NB4 (cell line): ENCODE results near the gene LARP4B.

Source experiments
- DNase-seq: peaks from one replicate; pipeline ENCODE4 v3.0.0; 2010; ENCODE audit warnings: low read depth
- H3K4me3 ChIP-seq: one replicate; pipeline ENCODE4 v1.5.1; 2011; ENCODE audit warnings: mild to moderate bottlenecking, low read depth, low read length, moderate library complexity
- MYC ChIP-seq: IDR thresholded peaks from 2 replicates; pipeline ENCODE4 v1.6.1; 2011; ENCODE audit warnings: low read depth, low read length
- POLR2A ChIP-seq: IDR thresholded peaks from 2 replicates; pipeline ENCODE4 v1.6.1; 2011; ENCODE audit warnings: mild to moderate bottlenecking; ENCODE audit not compliant: insufficient read length; ENCODE audit errors: extremely low read depth
- TF ChIP-seq, protein P1 (sequence below): IDR thresholded peaks from one replicate; pipeline ENCODE4 v1.5.1; 2012; ENCODE audit warnings: low read depth, low read length
- TF ChIP-seq, protein P2 (sequence below): IDR thresholded peaks from 2 replicates; pipeline ENCODE4 v1.6.1; 2011; ENCODE audit warnings: low read depth, low read length

LARP4B gene

DNA sequence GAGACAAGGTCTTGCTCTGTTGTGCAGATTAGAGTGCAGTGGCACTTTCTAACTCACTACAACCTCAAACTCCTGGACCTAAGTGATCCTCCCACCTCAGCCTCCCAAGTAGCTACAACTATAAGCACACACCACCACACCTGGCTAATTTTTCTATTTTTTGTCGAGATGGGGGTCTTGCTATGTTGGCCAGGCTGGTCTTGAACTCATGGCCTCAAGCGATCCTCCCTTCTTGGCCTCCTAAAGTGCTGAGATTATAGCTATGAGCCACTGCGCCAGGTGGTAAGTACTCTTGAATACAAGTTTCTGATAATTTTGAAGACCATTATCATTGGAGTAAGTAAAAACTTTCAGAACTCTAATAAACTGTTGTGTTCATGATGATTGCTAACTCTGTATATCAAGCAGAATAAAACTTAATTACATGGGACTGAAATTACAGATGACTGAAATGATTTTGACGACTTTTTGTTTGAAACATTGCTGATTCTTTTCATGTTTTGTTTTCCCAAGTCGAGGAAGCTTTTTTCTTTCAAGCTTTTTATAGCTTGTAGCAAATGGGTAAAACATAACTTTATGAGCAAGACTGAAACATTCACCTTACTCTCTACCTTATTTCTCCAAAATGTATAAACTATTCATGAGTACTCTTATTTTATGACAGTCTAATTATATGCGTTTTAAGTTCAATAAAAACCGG lies 14.6 kb downstream of the LARP4B start:
- no peak overlapping the region for H3K4me3 ChIP-seq
- DNase-seq, result no peak
- no peak for TF ChIP-seq MYC
- no peak for TF ChIP-seq POLR2A
- TF ChIP-seq, protein P1, sequence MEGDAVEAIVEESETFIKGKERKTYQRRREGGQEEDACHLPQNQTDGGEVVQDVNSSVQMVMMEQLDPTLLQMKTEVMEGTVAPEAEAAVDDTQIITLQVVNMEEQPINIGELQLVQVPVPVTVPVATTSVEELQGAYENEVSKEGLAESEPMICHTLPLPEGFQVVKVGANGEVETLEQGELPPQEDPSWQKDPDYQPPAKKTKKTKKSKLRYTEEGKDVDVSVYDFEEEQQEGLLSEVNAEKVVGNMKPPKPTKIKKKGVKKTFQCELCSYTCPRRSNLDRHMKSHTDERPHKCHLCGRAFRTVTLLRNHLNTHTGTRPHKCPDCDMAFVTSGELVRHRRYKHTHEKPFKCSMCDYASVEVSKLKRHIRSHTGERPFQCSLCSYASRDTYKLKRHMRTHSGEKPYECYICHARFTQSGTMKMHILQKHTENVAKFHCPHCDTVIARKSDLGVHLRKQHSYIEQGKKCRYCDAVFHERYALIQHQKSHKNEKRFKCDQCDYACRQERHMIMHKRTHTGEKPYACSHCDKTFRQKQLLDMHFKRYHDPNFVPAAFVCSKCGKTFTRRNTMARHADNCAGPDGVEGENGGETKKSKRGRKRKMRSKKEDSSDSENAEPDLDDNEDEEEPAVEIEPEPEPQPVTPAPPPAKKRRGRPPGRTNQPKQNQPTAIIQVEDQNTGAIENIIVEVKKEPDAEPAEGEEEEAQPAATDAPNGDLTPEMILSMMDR, result no peak
- TF ChIP-seq, protein P2, sequence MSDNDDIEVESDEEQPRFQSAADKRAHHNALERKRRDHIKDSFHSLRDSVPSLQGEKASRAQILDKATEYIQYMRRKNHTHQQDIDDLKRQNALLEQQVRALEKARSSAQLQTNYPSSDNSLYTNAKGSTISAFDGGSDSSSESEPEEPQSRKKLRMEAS, result no peak

DNA sequence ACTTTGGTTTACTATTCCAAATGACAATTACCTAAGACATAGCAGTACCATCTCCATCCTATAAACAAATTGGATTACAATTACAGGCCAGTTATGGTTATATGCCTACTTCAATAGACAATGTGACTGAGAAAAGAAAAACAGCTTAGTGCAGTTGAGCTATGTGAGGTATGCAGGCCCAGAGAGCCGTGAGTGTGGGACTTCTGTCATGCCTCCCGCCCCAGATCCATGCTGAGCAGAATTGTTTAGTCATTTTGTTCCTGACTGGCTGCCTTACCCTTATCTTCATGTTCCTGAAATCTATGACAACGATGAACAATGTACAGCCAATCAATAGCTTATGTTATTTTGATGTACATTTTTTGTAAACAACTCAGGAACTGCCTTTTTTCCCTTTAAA lies 21.7 kb downstream of the LARP4B start:
- TF ChIP-seq POLR2A (no peak), MYC (no peak)
- TF ChIP-seq, protein P1, result no peak
- TF ChIP-seq, protein P2, result no peak
- no peak for DNase-seq
- no peak overlapping the region for H3K4me3 ChIP-seq

DNA sequence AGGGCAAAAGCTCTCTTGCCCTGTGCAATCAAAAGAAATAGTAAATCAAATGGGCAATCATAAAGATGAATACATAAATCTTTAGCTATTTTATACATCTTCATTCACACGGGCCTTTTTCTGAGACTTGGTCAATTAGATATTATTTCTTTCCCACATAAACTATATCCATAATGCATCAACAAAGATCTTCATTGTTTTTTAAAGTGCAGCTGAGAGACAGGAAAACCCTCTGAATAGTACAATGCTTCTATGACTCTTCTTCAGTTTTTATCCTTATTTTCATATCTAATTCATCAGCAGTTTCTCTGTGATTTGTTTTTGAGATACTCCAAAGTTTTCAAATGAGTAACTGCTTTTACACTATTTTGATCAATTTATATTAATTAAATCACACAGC lies 25.5 kb downstream of the LARP4B start:
- no peak for DNase-seq
- TF ChIP-seq MYC, result no peak
- TF ChIP-seq, protein P2, result no peak
- no peak for TF ChIP-seq POLR2A
- TF ChIP-seq, protein P1, result no peak
- H3K4me3 ChIP-seq, result no peak overlapping the region

GRCh38 chr10:905503-905902 lies 26.0 kb downstream of the LARP4B start:
- no peak overlapping the region for H3K4me3 ChIP-seq

DNA sequence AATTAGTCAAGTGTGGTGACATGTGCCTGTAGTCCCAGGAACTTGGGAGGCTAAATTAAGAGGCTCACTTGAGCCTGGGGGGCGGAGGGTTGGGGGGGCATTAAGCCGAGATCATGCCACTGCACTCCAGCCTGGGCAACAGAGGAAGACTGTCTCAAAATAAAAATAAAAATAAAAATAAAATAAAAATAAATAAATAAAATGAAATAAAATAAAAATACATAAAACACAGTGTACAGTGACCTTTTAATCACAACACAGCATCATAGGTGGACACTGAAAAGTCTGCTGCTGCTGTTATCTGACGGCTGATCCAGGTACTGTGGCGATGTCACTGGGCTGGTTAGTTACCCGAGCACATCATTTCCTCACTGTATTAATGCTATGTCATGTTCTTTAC lies 27.1 kb downstream of the LARP4B start:
- no peak overlapping the region for H3K4me3 ChIP-seq
- TF ChIP-seq, protein P2, result no peak
- no peak for TF ChIP-seq POLR2A
- TF ChIP-seq MYC, result no peak
- TF ChIP-seq, protein P1, result no peak
- no peak for DNase-seq

More at GRCh38 chr10:905503-905902, 26.0 kb downstream of the LARP4B start:
- TF ChIP-seq, protein P2, result no peak
- TF ChIP-seq POLR2A, result no peak
- no peak for TF ChIP-seq MYC
- TF ChIP-seq, protein P1, result no peak
- DNase-seq, result no peak

DNA sequence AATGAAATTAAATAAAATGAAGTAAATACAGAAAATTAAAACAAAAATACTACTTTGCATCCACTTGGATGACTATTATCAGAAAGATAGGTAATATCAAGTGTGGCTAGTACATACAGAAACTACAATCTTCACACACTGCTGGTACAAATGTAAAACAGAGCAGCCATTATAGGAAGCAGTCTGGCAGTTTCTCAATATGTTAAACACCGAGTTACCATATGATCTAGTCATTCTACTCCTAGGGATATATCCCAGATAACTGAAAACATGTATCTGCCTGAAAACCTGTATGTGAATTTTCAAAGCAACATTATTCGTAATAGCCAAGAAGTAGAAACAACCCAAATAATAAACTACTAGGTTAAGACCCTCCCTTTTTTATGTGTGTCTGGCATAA lies 33.4 kb downstream of the LARP4B start:
- TF ChIP-seq, protein P1, result no peak
- TF ChIP-seq MYC (no peak), POLR2A (no peak)
- TF ChIP-seq, protein P2, result no peak
- no peak overlapping the region for H3K4me3 ChIP-seq
- no peak for DNase-seq
